HUES48 (cell line): ENCODE measurements around the gene RAMP1.

ENCODE experiments used
- H3K27ac ChIP-seq: one replicate; pipeline ENCODE4 v1.7.0; 2013; ENCODE audit warnings: low read depth, low read length, inconsistent platforms
- H3K27me3 ChIP-seq: 2 replicates; pipeline ENCODE4 v1.6.1; 2013; ENCODE audit warnings: mild to moderate bottlenecking, low read length; ENCODE audit not compliant: control insufficient read depth, insufficient read depth
- H3K36me3 ChIP-seq: 2 replicates; pipeline ENCODE4 v1.6.1; 2013; ENCODE audit warnings: low read length; ENCODE audit not compliant: control insufficient read depth, insufficient read depth
- H3K4me1 ChIP-seq: 2 replicates; pipeline ENCODE4 v1.6.1; 2013; ENCODE audit warnings: mild to moderate bottlenecking, low read length; ENCODE audit not compliant: control insufficient read depth, insufficient read depth
- H3K4me3 ChIP-seq: 2 replicates; pipeline ENCODE4 v1.5.1; 2013; ENCODE audit warnings: mild to moderate bottlenecking, low read depth, low read length
- H3K9ac ChIP-seq: 2 replicates; pipeline ENCODE4 v1.6.1; 2013; ENCODE audit warnings: mild to moderate bottlenecking, low read depth, low read length, moderate library complexity
- H3K9me3 ChIP-seq: 2 replicates; pipeline ENCODE4 v1.6.1; 2013; ENCODE audit warnings: low read length; ENCODE audit not compliant: control insufficient read depth, insufficient read depth

The RAMP1 gene

GRCh38 chr2:237877576-237878307, 18.3 kb downstream of the RAMP1 start:
- no peaks in the 10 kb centered on the region for H3K4me1 ChIP-seq
- no peak overlapping the region for H3K4me3 ChIP-seq
- H3K27me3 ChIP-seq, result no peaks in the 10 kb centered on the region
- H3K27ac ChIP-seq, result no peak overlapping the region
- no peak overlapping the region for H3K9ac ChIP-seq
- H3K36me3 ChIP-seq, result no peaks in the 10 kb centered on the region
- H3K9me3 ChIP-seq, result no peaks in the 10 kb centered on the region

GRCh38 chr2:237878321-237879057, 19.1 kb downstream of the RAMP1 start:
- Histone ChIP-seq H3K4me3 (no peak overlapping the region), H3K9me3 (no peaks in the 10 kb centered on the region), H3K36me3 (no peaks in the 10 kb centered on the region), H3K27me3 (no peaks in the 10 kb centered on the region), H3K27ac (no peak overlapping the region), H3K9ac (no peak overlapping the region), H3K4me1 (no peaks in the 10 kb centered on the region)

- no peak overlapping the region for H3K27ac ChIP-seq
- H3K9me3 ChIP-seq, result no peaks in the 10 kb centered on the region
- no peak overlapping the region for H3K9ac ChIP-seq
- H3K4me3 ChIP-seq, result no peak overlapping the region
- H3K36me3 ChIP-seq, result no peaks in the 10 kb centered on the region
- H3K4me1 ChIP-seq, result no peaks in the 10 kb centered on the region
- no peaks in the 10 kb centered on the region for H3K27me3 ChIP-seq
Measured at GRCh38 chr2:237879058-237879430, 19.6 kb downstream of the RAMP1 start.

GRCh38 chr2:237879991-237880560, 20.7 kb downstream of the RAMP1 start:
- no peak overlapping the region for H3K27ac ChIP-seq
- H3K36me3 ChIP-seq, result no peaks in the 10 kb centered on the region

GRCh38 chr2:237882510-237883481, 23.4 kb downstream of the RAMP1 start:
- Histone ChIP-seq H3K4me1 (no peaks in the 10 kb centered on the region), H3K27ac (no peak overlapping the region), H3K9me3 (no peaks in the 10 kb centered on the region), H3K36me3 (no peaks in the 10 kb centered on the region), H3K4me3 (no peak overlapping the region), H3K9ac (no peak overlapping the region), H3K27me3 (no peaks in the 10 kb centered on the region)

More at GRCh38 chr2:237879991-237880560, 20.7 kb downstream of the RAMP1 start:
- H3K4me1 ChIP-seq, result no peaks in the 10 kb centered on the region
- H3K27me3 ChIP-seq, result no peaks in the 10 kb centered on the region
- H3K9me3 ChIP-seq, result no peaks in the 10 kb centered on the region
- H3K9ac ChIP-seq, result no peak overlapping the region
- no peak overlapping the region for H3K4me3 ChIP-seq

GRCh38 chr2:237883951-237884446, 24.6 kb downstream of the RAMP1 start:
- Histone ChIP-seq H3K27ac (no peak overlapping the region), H3K9ac (no peak overlapping the region), H3K4me1 (no peaks in the 10 kb centered on the region), H3K27me3 (no peaks in the 10 kb centered on the region), H3K4me3 (no peak overlapping the region), H3K36me3 (no peaks in the 10 kb centered on the region), H3K9me3 (no peaks in the 10 kb centered on the region)

GRCh38 chr2:237884681-237885080, 25.3 kb downstream of the RAMP1 start:
- Histone ChIP-seq H3K27me3 (no peaks in the 10 kb centered on the region), H3K4me1 (no peaks in the 10 kb centered on the region), H3K9ac (no peak overlapping the region), H3K9me3 (no peaks in the 10 kb centered on the region), H3K36me3 (no peaks in the 10 kb centered on the region), H3K27ac (no peak overlapping the region), H3K4me3 (no peak overlapping the region)

GRCh38 chr2:237885111-237885930, 25.9 kb downstream of the RAMP1 start:
- no peak overlapping the region for H3K9ac ChIP-seq
- H3K4me3 ChIP-seq, result no peak overlapping the region
- no peaks in the 10 kb centered on the region for H3K27me3 ChIP-seq
- no peak overlapping the region for H3K27ac ChIP-seq
- H3K9me3 ChIP-seq, result no peaks in the 10 kb centered on the region
- H3K4me1 ChIP-seq, result no peaks in the 10 kb centered on the region
- H3K36me3 ChIP-seq, result no peaks in the 10 kb centered on the region

- no peaks in the 10 kb centered on the region for H3K36me3 ChIP-seq
- H3K27me3 ChIP-seq, result no peaks in the 10 kb centered on the region
- H3K9me3 ChIP-seq, result no peaks in the 10 kb centered on the region
- H3K4me1 ChIP-seq, result no peaks in the 10 kb centered on the region
- no peak overlapping the region for H3K9ac ChIP-seq
- H3K4me3 ChIP-seq, result no peak overlapping the region
- H3K27ac ChIP-seq, result no peak overlapping the region
Measured at GRCh38 chr2:237885931-237886684, 26.7 kb downstream of the RAMP1 start.
